A549 (cell line): ENCODE data around the gene MRPS30. TPM values are rescaled to one million over a fixed set of nuclear protein-coding genes. Genes with fewer than 3 reads are reported as not detected.

ENCODE experiments used
- ATAC-seq, 2 experiments: fragments of 200-7000 bp in 1 of 2; fragments of >200 bp in 1 of 2; cut with Nextera tagmentation in 1 of 2; cut with Tn5 transposase in 1 of 2; 3 replicates each; pipeline versions ENCODE4 v1.8.0 to v1.9.1; 2018 to 2020; ENCODE audit warnings: mild to moderate bottlenecking in 1 of 2, moderate library complexity in 1 of 2
- CTCF ChIA-PET: fragments of 300-600 bp; sonication (Branson Sonifier 250); formaldehyde crosslinking; extraction: SDS; loops from one replicate; lab custom pipeline; 2021; ENCODE audit warnings: antibody characterized with exemption, inconsistent platforms; lab: Yijun Ruan, JAX
- POLR2A ChIA-PET: fragments of 350-600 bp; formaldehyde crosslinking; extraction: SDS; loops from one replicate; lab custom pipeline; 2021; ENCODE audit warnings: antibody characterized with exemption, inconsistent platforms; lab: Yijun Ruan, JAX
- DNase-seq, 2 experiments: peaks; one replicate each; pipeline versions ENCODE4 v3.0.0 to v3.0.0-alpha.2; 2011 to 2016; ENCODE audit warnings: low read depth in 1 of 2, low spot score in 1 of 2
- FAIRE-seq: peaks from 2 replicates; lab custom pipeline; 2011; peaks lifted over from hg19 to GRCh38; lab: Jason Lieb, UNC
- H3K27ac ChIP-seq, 2 experiments: fragments of >200 bp; sonication (Bioruptor Twin); formaldehyde crosslinking; 3 replicates each; pipeline ENCODE4 v1.5.1; 2016 to 2017
- H3K4me1 ChIP-seq: fragments of >200 bp; sonication (Bioruptor Twin); formaldehyde crosslinking; 3 replicates; pipeline ENCODE4 v1.6.1; 2016
- H3K4me2 ChIP-seq: fragments of >200 bp; sonication (Bioruptor Twin); formaldehyde crosslinking; 3 replicates; pipeline ENCODE4 v1.6.1; 2016
- H3K4me3 ChIP-seq: fragments of >200 bp; sonication (Bioruptor Twin); formaldehyde crosslinking; 3 replicates; pipeline ENCODE4 v1.5.1; 2016
- H3K9me3 ChIP-seq: fragments of >200 bp; sonication (Bioruptor Twin); formaldehyde crosslinking; 3 replicates; pipeline ENCODE4 v1.6.1; 2016
- ATOH8 ChIP-seq: fragments of 250-450 bp; sonication (Bioruptor Pico); IDR thresholded peaks from 2 replicates; pipeline ENCODE4 v1.5.0; 2020; ENCODE audit warnings: low read depth, mild to moderate bottlenecking, moderate library complexity
- CHD4 ChIP-seq: fragments of 200-600 bp; sonication (generic); IDR thresholded peaks from 2 replicates; pipeline ENCODE4 v1.6.1; 2016; ENCODE audit warnings: antibody characterized with exemption, mild to moderate bottlenecking, borderline replicate concordance
- EHF ChIP-seq: fragments of 250-450 bp; sonication (Bioruptor Pico); IDR thresholded peaks from 2 replicates; pipeline ENCODE4 v1.5.0; 2020; ENCODE audit warnings: mild to moderate bottlenecking
- EHMT2 ChIP-seq: fragments of 200-600 bp; sonication (generic); IDR thresholded peaks from 2 replicates; pipeline ENCODE4 v1.6.1; 2016; ENCODE audit warnings: antibody characterized with exemption, low read depth, mild to moderate bottlenecking, moderate library complexity
- ESRRA ChIP-seq: fragments of 150-350 bp; IDR thresholded peaks from 2 replicates; pipeline ENCODE4 v1.6.1; 2014; ENCODE audit warnings: mild to moderate bottlenecking, low read length, borderline replicate concordance
- FOXS1 ChIP-seq: fragments of 250-450 bp; sonication (Bioruptor Pico); IDR thresholded peaks from 2 replicates; pipeline ENCODE4 v1.5.0; 2020; ENCODE audit warnings: mild to moderate bottlenecking, moderate library complexity
- GATA3 ChIP-seq: IDR thresholded peaks from 2 replicates; pipeline ENCODE4 v1.6.1; 2012; ENCODE audit warnings: borderline replicate concordance
- HEYL ChIP-seq: fragments of 250-450 bp; sonication (Bioruptor Pico); IDR thresholded peaks from 2 replicates; pipeline ENCODE4 v1.8.0; 2021; ENCODE audit warnings: mild to moderate bottlenecking, moderate library complexity
- HOXB13 ChIP-seq: fragments of 250-450 bp; sonication (Bioruptor Pico); IDR thresholded peaks from 2 replicates; pipeline ENCODE4 v1.5.0; 2020; ENCODE audit warnings: low read depth, mild to moderate bottlenecking, moderate library complexity
- JUN ChIP-seq, 2 experiments: fragments of >200 bp; sonication (Bioruptor Twin); formaldehyde crosslinking; IDR thresholded peaks; 2 replicates in 1 of 2; 3 replicates in 1 of 2; pipeline ENCODE4 v1.6.1; 2016 to 2017
- MYC ChIP-seq: IDR thresholded peaks from 2 replicates; pipeline ENCODE4 v1.6.1; 2012; ENCODE audit warnings: mild to moderate bottlenecking, inconsistent platforms, low read length, improper control_type of control experiment, borderline replicate concordance
- NFE2L2 ChIP-seq: fragments of 150-350 bp; conservative IDR thresholded peaks from 2 replicates; pipeline ENCODE4 v1.6.1; 2014; ENCODE audit warnings: low read length
- NPAS2 ChIP-seq: fragments of 250-450 bp; sonication (Bioruptor Pico); IDR thresholded peaks from 2 replicates; pipeline ENCODE4 v1.8.0; 2022; ENCODE audit warnings: mild to moderate bottlenecking, moderate library complexity, borderline replicate concordance
- RAD21 ChIP-seq, 2 experiments: fragments of >200 bp in 1 of 2; sonication (Bioruptor Twin) in 1 of 2; formaldehyde crosslinking in 1 of 2; IDR thresholded peaks in 1 of 2; conservative IDR thresholded peaks in 1 of 2; 2 replicates in 1 of 2; 3 replicates in 1 of 2; pipeline ENCODE4 v1.6.1; 2012 to 2018; ENCODE audit warnings: inconsistent platforms in 1 of 2
- RARB ChIP-seq: fragments of 250-450 bp; sonication (Bioruptor Pico); IDR thresholded peaks from 2 replicates; pipeline ENCODE4 v1.8.0; 2021; ENCODE audit warnings: mild to moderate bottlenecking, moderate library complexity
- RCOR1 ChIP-seq: fragments of 150-350 bp; IDR thresholded peaks from 2 replicates; pipeline ENCODE4 v1.6.1; 2014; ENCODE audit warnings: antibody characterized with exemption, low read length, low read depth
- REST ChIP-seq: fragments of 200-600 bp; sonication (generic); IDR thresholded peaks from 2 replicates; pipeline ENCODE4 v1.6.1; 2016; ENCODE audit warnings: antibody characterized with exemption, mild to moderate bottlenecking, moderate library complexity
- RNF2 ChIP-seq: fragments of 200-600 bp; sonication (generic); IDR thresholded peaks from 2 replicates; pipeline ENCODE4 v1.6.1; 2016; ENCODE audit warnings: low read depth, mild to moderate bottlenecking, antibody characterized with exemption, moderate library complexity, borderline replicate concordance
- SMC3 ChIP-seq: fragments of >200 bp; sonication (Bioruptor Twin); formaldehyde crosslinking; IDR thresholded peaks from 3 replicates; pipeline ENCODE4 v1.6.1; 2018; ENCODE audit warnings: inconsistent platforms
- SREBF2 ChIP-seq: fragments of 450-650 bp; IDR thresholded peaks from 2 replicates; pipeline ENCODE4 v1.6.1; 2014; ENCODE audit warnings: mild to moderate bottlenecking, moderate library complexity
- TFCP2L1 ChIP-seq: fragments of 250-450 bp; sonication (Bioruptor Pico); IDR thresholded peaks from 2 replicates; pipeline ENCODE4 v1.5.0; 2021; ENCODE audit warnings: mild to moderate bottlenecking
- WGBS: methylation state at CpG from one replicate; pipeline ENCODE4 v1.1.6; 2017; ENCODE audit errors: missing lambda C conversion rate; 5-methylcytosine and 5-hydroxymethylcytosine counted together
- polyA plus RNA-seq, 4 experiments: library from polyadenylated mRNA; depleted of rRNA in 3 of 4; stranded (reverse); fragments of >200 nt; fragmentation: RNase III in 1 of 4; extraction: RNeasy Plus Mini Kit Qiagen cat#74134 plus additional on column Dnase treatment in 1 of 4; gene quantifications; 2 replicates in 3 of 4; 3 replicates in 1 of 4; pipeline ENCODE4 v1.2.3, GENCODE V29; 2011 to 2017
- TF ChIP-seq, protein P1 (sequence below): IDR thresholded peaks from 2 replicates; pipeline ENCODE4 v1.6.1; 2012
- TF ChIP-seq, protein P2 (sequence below): fragments of >200 bp; sonication (Bioruptor Twin); formaldehyde crosslinking; IDR thresholded peaks from 3 replicates; pipeline ENCODE4 v1.5.1; 2016
- TF ChIP-seq, protein P3 (sequence below): fragments of 450-650 bp; IDR thresholded peaks from 2 replicates; pipeline ENCODE4 v1.6.1; 2014; ENCODE audit warnings: antibody characterized with exemption
- TF ChIP-seq, protein P4 (sequence below): fragments of 150-350 bp; IDR thresholded peaks from 2 replicates; pipeline ENCODE4 v1.6.1; 2014; ENCODE audit warnings: low read depth, mild to moderate bottlenecking, low read length

Gene MRPS30
- polyA plus RNA-seq, 2 of the 4 experiments (the other 2 are of a cell fraction): 31.5 to 57.2 TPM

- 17% methylated on average over 1 of the region's 1 CpG for WGBS
- no peak overlapping the region for H3K4me3 ChIP-seq
- ChIA-PET CTCF (interaction anchor here (0.5 to 1.5 kb wide), 7 partner anchors 9 to 1375 kb away, joined by 3 to 13 read pairs (median 3); no protein-coding TSS in a partner anchor), POLR2A (no interaction called here)
- H3K4me1 ChIP-seq: no peaks in the 10 kb centered on the region
- no peak overlapping the region for H3K4me2 ChIP-seq
- no peaks in the 10 kb centered on the region for H3K9me3 ChIP-seq
- ATAC-seq: peak; percentile 62 to 67; a peak in 4 of 6 replicates
- peak; percentile 14 to 49 for DNase-seq
- peak; percentile 78 for FAIRE-seq
- TF ChIP-seq ESRRA (no peak), HEYL (CRISPR knock-in tag) (no peak), RCOR1 (no peak), NFE2L2 (no peak), RARB (CRISPR knock-in tag) (no peak), EHF (CRISPR knock-in tag) (no peak), ATOH8 (CRISPR knock-in tag) (no peak), SMC3 (peak; percentile 56), GATA3 (no peak), CHD4 (no peak), MYC (no peak), EHMT2 (no peak), RAD21 (conservative IDR thresholded peaks at IDR 0.05 in 1 of 2, IDR thresholded peaks at IDR 0.05 in 1 of 2) (peak; percentile 79 to 81), TFCP2L1 (CRISPR knock-in tag) (no peak), FOXS1 (no peak), JUN (IDR thresholded peaks at IDR 0.05) (no peak), RNF2 (no peak), HOXB13 (CRISPR knock-in tag) (no peak), SREBF2 (no peak), NPAS2 (no peak), REST (no peak)
- TF ChIP-seq, protein P1, sequence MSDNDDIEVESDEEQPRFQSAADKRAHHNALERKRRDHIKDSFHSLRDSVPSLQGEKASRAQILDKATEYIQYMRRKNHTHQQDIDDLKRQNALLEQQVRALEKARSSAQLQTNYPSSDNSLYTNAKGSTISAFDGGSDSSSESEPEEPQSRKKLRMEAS: no peak
- TF ChIP-seq, protein P2, sequence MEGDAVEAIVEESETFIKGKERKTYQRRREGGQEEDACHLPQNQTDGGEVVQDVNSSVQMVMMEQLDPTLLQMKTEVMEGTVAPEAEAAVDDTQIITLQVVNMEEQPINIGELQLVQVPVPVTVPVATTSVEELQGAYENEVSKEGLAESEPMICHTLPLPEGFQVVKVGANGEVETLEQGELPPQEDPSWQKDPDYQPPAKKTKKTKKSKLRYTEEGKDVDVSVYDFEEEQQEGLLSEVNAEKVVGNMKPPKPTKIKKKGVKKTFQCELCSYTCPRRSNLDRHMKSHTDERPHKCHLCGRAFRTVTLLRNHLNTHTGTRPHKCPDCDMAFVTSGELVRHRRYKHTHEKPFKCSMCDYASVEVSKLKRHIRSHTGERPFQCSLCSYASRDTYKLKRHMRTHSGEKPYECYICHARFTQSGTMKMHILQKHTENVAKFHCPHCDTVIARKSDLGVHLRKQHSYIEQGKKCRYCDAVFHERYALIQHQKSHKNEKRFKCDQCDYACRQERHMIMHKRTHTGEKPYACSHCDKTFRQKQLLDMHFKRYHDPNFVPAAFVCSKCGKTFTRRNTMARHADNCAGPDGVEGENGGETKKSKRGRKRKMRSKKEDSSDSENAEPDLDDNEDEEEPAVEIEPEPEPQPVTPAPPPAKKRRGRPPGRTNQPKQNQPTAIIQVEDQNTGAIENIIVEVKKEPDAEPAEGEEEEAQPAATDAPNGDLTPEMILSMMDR: peak; percentile 68
- TF ChIP-seq, protein P3, sequence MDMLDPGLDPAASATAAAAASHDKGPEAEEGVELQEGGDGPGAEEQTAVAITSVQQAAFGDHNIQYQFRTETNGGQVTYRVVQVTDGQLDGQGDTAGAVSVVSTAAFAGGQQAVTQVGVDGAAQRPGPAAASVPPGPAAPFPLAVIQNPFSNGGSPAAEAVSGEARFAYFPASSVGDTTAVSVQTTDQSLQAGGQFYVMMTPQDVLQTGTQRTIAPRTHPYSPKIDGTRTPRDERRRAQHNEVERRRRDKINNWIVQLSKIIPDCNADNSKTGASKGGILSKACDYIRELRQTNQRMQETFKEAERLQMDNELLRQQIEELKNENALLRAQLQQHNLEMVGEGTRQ: no peak
- TF ChIP-seq, protein P4, sequence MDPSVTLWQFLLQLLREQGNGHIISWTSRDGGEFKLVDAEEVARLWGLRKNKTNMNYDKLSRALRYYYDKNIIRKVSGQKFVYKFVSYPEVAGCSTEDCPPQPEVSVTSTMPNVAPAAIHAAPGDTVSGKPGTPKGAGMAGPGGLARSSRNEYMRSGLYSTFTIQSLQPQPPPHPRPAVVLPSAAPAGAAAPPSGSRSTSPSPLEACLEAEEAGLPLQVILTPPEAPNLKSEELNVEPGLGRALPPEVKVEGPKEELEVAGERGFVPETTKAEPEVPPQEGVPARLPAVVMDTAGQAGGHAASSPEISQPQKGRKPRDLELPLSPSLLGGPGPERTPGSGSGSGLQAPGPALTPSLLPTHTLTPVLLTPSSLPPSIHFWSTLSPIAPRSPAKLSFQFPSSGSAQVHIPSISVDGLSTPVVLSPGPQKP: no peak
- no peak overlapping the region for H3K27ac ChIP-seq
Measured at GRCh38 chr5:44774279-44774880, 34.4 kb upstream of the MRPS30 start.
